Hindlimb muscle (tissue), 1 donor: Measurements from ENCODE around the gene DHX58. TPM values are rescaled to one million over a fixed set of nuclear protein-coding genes. Genes with fewer than 3 reads are reported as not detected.

Experiments used
- DNase-seq: peaks from one replicate; pipeline ENCODE4 v3.0.0-alpha.2; 2013
- polyA plus RNA-seq: library from polyadenylated mRNA; unstranded; fragments of 120-200 nt; gene quantifications from one replicate; pipeline ENCODE4 v1.2.1, GENCODE V29; 2013; ENCODE audit not compliant: insufficient read length

Gene DHX58
- polyA plus RNA-seq, 1 donor = 5.6 TPM

DNA sequence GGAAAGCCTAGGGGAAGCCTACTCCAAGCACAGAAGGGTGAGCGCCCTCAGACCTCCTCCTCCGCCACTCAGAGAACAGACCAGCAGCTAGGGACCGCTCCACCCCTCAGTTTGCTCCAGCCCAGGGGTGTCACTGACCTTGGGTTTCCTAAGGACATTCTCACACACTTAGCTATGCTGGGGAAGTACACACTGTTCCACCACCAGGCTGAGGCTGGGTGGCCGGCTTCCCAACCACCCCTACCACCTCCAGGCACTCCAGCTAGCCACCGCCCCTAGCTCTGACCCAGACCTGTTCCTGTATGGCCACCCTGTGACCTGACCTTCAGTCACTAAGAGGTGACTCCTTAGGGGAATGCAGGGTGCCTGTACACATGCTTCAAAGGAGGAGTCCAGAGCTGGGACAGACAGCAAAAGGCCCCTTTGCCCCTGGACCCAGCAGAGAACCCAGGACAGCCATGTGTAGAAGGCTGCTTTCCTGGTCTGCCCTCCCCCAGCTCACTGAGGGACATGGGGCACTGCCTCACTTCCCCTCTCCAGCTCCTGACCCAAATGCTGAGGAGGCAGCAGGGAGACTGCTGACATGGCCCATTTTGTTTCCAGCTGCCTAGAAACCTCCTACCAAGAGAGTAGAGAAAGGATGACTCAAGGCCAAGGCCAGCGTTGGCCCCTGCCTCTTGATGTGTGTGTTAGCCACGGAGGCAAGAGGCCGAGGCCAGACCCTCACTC is 16.8 kb upstream of the DHX58 start:
- DNase-seq = no peak

DNA sequence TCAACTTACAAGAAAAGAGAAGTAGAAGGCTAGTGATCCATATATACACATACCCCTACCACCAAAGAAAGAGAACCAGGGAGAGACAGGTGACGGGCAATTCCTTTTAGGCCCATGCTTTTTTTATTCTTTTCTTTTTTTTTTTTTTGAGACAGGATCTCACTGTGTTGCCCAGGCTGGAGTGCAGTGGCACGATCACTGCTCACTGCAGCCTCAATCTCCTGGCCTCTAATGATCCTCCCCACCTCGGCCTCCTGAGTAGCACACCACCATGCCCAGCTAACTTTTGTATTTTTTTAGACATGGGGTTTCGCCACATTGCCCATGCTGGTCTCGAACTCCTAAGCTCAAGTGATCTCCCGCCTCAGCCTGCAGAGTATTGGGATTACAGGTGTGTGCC is 14.9 kb upstream of the DHX58 start:
- DNase-seq = no peak

DNA sequence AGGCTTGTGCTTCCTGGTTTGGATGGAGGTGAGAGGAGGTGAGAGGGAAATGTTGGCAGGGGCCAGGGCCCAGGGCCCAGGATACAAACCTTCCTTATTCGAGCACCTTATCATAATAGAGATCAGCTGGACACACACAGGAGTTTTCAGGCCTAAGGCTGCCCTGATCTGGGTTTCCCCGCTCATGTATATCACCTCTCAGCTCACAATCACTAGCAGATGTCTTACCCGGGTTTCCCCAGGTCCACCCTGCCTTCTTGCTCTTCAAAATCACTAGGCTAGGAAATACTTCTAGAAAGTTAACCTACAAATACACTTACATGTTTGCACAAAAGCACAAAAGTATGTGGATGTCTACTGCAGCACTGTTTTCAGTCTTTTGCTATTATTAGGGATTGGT is 14.3 kb upstream of the DHX58 start:
- DNase-seq = no peak

DNA sequence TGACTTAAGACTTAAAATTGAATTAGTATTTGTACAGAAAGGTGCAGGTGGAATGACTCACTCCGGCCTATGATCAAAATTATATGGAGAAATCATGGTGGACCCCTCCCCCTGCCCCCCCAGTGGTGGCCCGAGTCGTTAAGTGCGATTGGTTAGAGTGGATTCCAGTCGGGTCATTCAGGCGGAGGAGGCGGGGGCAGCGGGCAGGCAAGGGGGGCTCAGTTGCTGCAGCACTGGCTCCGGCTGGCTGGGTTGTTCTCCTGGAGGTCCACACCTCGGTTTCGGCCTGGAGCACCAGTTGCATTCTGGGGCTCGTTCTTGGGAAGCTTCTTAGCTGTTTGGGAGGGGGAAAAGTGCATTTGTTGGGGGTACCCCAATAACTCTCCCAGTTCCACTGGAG is 13.1 kb upstream of the DHX58 start:
- DNase-seq = no peak

DNA sequence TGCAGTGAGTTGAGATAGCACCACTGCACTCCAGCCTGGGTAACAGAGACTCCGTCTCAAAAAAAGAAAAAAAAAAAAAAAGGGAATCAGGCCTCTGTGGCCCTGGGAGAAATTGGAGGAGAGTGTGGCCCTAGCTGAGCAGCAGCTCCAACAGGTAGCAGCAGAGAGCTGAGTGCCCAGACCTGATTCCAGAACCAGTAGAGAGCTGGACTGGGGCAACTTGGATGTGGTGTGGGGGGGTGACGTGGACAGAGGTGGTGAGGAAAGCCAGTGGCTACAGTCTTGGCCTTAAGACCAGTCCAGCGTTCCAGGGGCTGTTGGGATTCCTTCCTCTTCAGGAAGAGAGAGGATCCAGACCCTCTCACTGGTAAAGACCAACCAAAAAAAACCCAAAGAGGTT is 11.7 kb upstream of the DHX58 start:
- no peak for DNase-seq

DNA sequence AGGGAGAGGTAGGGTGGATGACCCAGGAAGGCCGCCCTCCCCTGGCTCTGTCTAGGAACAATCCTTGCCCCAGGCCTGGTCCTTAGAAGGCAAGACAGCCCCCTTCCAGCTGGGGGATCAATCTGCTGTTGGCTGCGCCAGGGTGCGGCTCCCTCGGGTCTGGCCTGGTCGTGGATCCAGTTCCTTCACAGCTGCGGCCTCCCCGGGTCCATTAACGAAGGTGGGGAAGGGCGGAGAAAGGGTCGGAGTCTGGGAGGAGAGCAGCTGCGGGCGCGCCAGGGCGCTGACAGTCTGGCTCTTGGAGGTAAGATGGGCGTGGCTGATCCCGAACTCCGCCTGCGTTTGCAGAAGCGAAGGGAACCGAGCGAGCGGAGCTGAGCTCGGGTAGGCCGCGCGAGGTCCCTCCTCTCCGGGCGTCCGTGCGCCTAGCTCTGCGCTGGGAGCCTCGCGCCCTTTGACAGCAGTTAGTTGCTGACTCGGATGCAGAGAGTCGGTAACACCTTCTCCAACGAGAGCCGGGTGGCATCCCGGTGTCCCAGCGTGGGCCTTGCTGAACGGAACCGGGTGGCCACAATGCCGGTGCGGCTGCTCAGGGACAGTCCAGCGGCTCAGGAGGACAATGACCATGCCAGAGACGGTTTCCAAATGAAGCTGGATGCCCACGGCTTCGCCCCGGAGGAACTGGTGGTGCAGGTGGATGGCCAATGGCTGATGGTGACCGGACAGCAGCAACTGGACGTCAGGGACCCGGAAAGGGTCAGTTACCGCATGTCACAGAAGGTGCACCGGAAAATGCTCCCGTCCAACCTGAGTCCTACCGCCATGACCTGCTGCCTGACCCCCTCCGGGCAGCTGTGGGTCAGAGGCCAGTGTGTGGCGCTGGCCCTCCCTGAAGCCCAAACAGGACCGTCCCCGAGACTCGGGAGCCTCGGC is 10.1 kb upstream of the DHX58 start, which contains the start of gene HSPB9:
TSS of gene HSPB9 (plus strand) at position 434 of the 933 bp plus-strand sequence. CDS start at position 481, 47 bp downstream.
- DNase-seq = peak; percentile 56

DNA sequence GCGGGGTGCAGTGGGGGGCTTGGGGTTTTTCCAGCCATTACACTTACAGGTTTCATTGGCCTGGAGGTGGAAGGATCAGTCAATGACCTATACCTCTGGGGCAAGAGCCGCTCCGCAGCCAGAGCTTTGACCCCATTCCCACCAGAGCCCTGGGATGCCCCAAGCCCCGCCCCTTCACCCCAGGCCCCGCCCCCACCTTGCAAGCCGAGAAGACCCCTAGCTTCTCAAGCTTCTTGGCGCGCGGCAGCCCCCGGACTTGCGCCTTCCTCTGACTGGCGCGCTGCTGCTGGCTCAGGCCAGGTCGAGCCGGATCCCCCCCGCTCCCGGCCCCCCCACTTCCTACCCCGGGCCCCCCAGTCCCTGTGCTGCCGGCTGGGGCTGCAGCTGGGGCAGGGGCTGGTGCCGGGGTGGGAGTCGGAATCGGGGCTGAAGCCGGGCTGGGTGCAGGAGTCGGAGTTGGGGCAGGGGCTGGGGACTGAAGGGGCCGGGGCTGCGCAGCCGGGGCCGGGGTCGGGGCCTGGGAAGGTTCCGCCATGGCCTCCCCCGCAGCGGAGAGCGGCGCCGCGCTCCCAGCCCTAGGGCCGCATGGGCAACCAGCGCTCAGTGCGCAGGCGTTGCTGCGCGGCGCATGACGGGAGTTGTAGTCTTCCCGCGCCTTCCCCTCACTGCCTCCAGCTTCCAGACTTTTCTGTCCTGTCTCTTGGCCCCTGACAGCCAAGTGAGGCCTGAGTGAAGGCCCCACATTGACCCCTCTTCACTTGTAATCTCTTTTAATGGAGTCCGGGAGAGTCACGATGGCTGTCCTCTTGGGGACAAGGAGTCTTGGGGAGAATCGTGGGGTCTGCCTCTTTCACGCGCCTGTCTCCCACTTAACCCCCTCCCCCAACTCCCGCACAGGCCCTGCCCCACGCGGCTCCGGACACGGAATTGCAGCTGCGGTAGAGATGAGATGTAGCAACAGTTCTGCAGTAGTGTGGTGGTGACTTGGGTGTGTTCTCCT is 8.6 kb upstream of the DHX58 start, which contains the start of gene KAT2A:
TSS of gene KAT2A (minus strand) at position 598 of the 1,000 bp plus-strand sequence. CDS start at position 535, 63 bp downstream.
- DNase-seq = peak; percentile 91

DNA sequence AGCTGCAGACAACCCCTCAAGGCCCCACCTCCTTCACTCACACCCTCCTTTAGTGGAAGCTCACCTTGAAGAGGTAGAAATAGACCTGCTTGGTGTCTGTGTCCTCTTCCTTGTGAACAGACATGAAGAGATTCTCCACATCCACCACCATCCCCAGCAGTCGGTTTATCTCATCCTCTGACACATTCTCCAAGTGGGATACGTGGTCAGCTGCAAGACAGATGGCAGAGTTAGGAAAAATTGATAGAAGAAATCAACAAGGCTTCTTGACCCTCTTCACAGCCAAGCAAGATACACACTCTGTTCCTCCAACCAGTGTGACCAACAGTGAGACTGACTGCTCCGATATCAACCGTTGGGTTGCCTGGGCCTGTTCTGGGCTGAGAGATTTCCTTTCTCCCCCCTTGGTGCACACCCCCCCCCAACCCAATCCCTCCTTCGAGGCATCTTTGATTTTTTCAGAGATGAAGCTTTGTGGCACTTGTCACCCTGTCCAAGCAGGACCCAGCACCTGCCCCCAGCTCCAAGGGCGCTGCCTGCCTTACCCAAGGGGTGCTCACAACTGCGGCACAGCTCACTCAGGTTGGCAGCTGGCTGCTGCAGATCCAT is 7.8 kb upstream of the DHX58 start:
- no peak for DNase-seq

DNA sequence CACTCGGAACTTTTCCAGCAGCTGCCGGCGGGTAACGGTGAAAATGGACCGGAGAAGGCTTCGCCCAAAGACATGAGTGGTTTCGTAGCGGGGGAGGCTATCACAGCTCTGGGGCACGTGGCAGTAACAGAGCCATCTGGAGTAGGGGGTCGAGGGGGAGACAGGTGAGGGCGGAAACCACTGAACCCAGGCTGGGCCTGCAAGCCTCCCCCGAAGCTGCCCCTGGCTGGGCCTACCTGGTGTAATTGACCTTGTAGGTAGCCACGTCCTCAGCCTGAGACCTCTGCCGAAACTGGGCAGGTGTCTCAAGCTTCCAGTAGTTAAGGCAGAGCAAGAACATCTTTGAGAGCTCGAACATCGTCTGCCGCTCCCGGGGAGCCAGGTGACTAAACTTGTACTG is 6.8 kb upstream of the DHX58 start:
- no peak for DNase-seq

DNA sequence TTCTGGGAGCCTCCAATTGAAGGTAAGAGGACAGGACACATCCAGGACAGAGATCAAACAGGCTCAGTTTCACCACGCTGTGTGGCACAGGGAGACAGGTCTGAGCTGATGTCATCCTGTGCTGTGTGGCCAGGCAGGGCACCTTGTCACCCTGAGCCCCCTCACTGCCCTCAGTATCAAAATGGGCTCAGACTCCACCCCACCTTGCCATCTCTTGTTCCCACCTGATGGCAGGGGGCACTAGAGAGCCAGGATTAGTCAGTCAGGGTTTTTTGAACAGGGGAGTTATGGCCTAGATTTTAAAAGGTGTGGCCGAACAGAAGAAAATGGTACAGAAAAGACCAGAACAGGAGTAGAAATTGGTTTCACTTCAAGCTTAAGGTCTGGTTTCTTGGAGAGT is 6.0 kb upstream of the DHX58 start:
- no peak for DNase-seq

DNA sequence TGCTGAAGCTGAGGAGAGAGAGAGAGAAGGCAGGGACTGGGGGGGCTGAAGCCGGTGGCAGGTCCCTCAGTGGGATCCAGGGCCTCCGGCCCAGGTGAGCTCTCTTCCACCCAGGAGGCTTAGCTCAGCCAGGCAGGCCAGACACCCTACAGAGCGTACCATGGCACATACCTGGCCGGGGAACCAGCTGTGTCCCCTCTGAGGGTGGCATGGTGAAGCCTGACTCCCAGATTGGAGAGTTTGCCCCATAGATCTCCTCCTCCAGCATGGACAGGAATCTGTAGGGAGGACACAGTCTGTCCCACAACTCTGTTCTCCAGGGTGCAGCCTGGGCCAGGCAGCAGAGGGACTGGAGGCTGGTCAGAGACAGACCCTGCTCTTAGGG is 5.6 kb upstream of the DHX58 start:
- no peak for DNase-seq

DNA sequence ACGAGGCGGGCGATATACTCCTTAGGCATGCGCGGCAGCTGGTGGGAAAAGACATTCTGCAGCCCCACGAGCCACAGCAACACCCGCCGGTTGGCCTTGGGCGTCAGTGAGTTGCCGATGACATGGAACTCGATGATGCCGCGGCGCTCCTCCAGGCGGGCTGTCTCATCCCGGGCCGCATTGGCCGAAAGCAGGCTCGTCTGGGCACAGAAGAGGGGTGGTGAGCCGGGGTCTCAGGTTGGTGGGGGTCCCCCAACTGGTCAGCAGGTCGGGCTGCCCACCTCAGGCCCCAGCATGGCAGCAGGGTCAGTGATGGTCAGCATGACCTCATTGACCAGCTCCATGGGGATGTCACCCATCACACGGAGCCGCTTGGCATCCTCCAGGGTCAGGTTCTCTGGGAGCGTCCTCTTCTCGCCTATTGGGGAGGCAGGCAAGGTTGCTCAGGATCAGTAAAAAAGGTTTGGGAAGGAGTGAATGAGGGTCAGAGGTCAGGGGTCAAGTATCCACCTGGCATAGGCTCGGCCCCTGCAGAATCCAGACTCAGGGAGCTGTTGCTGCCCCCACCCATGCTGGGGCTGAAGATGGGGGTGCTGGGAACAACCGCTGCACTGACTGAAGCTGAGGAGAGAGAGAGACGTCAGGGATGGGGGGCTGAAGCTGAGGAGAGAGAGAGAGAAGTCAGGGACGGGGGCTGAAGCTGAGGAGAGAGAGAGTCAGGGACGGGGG is 5.0 kb upstream of the DHX58 start:
- no peak for DNase-seq

DNA sequence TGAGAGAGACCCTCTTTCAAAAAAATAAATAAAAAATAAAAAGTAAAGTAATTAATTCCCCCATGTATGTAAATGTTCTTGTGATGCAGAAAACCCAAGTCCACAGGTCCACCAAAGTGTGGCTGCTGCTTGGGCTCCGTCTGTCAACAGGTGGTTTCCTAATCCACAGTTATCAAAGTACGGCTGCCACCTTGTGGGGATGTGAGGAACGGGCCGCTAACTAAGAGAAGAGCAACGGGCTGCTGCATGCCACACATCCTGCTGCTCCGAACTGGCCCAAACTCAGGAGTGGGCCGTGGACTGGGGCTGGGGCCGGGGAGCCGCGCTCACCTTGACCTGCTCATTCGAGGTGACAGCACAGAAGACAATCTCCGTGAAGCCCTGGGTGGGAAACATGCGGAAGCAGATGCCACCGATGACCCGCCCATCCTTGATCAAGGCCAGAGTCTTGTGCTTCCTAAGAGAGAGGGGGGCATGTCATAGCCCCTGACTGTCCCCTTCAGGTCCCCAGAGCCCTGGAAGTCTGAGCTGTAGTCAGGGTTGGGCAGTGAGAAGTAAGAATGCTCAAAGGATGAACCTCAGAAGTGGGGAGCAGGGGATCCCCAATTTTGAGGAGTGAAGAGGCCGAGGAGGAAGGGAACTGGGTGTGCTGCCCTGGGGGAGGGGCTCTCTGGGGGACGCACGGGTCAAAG is 4.3 kb upstream of the DHX58 start:
- peak; percentile 80 for DNase-seq

DNA sequence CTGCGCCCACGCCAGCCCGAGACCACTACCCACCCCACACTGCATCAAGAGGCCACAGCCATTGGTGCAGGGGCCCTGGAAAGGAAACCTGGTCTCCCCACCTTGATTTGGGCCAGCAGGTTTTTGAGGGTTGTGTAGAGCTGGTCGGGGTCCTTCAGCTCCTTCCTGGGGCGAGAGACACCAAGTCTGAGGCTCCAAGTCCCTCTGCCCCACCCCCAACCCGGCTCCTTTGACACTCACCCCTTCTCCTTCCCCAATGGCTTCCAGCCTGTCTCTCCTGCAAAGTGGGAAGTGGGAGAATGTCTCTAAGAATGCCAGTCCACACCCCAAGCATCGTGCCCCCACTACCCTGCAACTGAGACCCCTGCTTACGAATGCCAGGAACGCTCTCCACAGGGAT is 1.6 kb upstream of the DHX58 start:
- DNase-seq = no peak

DNA sequence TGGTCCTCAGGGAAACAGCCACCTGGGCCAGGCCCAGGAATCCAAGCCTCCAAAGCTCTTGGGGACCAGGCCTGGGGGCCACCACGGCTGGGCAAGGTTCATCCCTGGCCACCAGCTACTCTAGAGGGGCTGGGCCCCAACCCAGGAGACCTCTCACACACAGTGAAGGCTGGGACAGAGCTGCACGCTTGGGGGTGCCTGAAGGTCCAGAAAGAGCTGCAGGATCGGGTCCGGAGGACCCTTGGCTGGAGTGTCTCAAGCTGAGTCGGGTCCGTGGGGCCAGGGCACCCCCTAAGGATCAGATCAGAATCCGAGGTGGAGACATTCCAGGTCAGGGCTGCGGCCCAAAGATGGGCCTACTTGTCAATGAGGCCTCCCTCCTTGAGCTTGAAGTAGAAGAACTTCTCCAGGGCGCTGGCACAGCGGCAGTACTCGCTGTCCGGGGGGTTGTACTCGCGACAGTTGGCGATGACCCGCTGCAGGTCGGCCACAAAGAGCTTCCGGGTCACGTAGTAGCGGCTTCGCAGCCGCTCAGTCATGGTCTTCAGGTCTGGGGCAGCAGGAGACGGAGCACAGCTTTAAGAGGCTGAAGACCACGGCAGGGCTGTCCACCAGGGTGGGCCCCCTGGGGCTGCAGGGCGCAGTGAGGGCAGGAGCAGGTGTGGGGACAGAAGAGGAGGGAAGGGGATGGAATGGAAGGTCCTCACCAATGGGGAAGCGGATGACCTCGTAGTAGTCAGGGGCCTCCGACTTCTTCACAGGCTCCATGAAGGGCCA is 967 bp upstream of the DHX58 start:
- no peak for DNase-seq

DNA sequence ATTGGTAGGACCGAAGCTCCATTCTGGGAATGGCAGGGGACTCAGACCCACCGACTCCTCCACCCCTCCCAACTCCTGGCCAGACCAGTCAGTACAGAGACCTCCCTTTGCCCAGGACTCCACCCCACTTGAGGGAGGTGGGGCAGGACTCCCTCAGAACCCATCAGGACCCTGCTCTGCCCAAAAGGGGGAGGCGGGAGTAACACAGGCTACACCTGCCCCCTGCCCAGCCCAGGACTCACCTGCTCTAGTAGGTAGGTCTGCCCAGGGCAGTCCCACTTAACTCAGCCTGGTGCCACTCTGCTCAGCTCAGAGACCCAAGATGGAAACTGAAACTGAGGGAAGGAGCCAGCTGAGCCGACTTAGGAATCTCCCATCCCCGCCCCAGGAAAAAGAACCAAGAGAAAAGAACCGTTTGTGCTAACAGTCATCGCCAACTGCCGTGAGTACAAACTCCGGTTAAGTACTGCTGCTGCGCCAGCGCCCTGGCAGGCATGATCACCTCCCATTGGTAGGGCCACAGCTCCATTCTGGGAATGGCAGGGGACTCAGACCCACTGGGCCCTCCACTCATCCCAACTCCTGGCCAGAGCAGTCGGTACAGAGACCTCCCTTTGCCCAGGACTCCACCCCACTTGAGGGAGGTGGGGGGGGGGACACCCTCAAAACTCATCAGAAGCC is 503 bp downstream of the DHX58 start:
- peak; percentile 66 for DNase-seq

DNA sequence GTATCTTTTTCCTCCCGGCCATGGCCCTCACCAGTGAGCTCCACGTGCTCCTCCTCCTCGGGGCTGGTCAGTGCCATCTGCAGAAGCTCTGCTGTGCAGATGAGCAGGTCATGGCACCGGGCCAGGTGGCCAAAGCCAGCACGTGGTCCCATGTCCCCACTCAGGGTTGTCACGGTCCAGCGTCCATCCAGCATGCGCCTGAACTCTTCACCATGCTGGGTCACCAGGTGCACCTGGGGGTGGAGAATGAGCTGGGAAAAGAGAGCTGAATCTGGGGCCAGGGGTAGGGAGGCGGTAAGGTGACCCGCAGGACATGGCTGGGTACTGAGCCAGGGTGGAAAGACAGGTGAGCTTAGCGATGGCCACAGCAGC is 1.3 kb downstream of the DHX58 start:
- DNase-seq = no peak

DNA sequence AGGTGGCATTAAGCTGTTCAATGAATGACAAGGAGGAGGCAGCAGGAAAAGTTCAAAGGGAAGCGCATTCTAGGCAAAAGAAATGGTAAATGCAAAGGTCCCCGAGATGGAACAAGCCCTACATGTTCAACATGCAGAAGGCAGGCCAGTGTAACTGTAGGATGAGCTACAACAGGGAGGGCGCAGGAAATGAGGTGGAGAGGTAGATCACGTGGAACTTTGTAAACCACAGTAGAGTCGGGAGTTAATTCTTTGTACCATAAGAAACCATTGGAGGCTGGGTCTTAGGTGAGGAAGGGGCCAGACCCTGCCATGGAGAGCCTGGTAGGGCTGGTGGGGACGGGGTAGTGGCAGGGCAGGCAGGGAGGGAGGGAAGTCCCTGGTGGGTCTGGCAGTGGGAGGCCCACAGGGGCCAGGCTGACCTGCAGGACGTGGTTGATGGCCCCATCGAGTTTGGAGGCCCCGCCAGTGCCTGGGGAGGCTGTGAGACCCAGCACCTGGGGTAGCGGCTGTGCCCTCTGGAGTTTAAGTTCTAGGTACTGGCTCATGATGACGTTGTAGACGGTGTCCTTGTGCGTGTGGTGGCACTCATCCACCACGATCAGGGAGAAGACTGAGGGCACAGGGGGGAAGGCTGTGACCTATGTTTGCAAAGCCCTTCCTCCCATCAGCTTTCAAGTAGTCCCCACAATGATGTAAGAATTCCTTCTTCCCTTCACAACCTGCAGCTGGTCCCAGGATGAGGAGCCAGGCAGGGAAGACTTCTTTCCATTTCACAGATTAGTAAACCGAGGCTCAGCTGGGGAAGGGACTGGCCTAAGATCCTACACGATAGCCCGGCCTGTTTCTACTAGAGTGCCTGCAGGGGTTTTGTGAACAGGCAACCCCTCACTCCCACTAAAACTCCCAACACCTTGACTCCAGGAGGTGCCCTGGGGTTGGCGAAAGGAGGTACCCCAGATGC is 1.9 kb downstream of the DHX58 start:
- DNase-seq = no peak
